MCF 10A (cell line): ENCODE data around the gene UCK1. TPM values are rescaled to one million over a fixed set of nuclear protein-coding genes. Genes with fewer than 3 reads are reported as not detected.

Experiments used
- BruUV-seq: library from RNA; stranded (reverse); fragments of 400-500 nt; replicated peaks from 2 replicates; lab custom pipeline; 2021; lab: Mats Ljungman, UMichigan
- CTCF ChIA-PET: fragments of 300-600 bp; sonication (Branson Sonifier 250); formaldehyde crosslinking; extraction: SDS; loops from one replicate; lab custom pipeline; 2021; ENCODE audit warnings: antibody characterized with exemption, inconsistent platforms; lab: Yijun Ruan, JAX
- POLR2A ChIA-PET: fragments of 300-600, 350-650 bp; sonication (Branson Sonifier 250); formaldehyde crosslinking; extraction: SDS; loops from one replicate; lab custom pipeline; 2020; ENCODE audit warnings: antibody characterized with exemption, inconsistent platforms; lab: Yijun Ruan, JAX
- DNase-seq: peaks from one replicate; pipeline ENCODE4 v3.0.0-alpha.2; 2018; ENCODE audit not compliant: unreplicated experiment
- H3K27ac Mint-ChIP-seq: one replicate; pipeline ENCODE4 v1.8.0; 2022; ENCODE audit warnings: mild to moderate bottlenecking, low read depth, mixed read lengths; ENCODE audit not compliant: unreplicated experiment
- H3K27me3 Mint-ChIP-seq: one replicate; pipeline ENCODE4 v1.8.0; 2022; ENCODE audit warnings: mixed read lengths; ENCODE audit not compliant: insufficient read depth, unreplicated experiment
- H3K36me3 Mint-ChIP-seq: one replicate; pipeline ENCODE4 v1.8.0; 2022; ENCODE audit warnings: mild to moderate bottlenecking, moderate library complexity, mixed read lengths; ENCODE audit not compliant: insufficient read depth, unreplicated experiment
- H3K4me1 Mint-ChIP-seq: one replicate; pipeline ENCODE4 v1.8.0; 2022; ENCODE audit warnings: mixed read lengths; ENCODE audit not compliant: insufficient read depth, unreplicated experiment
- H3K4me3 Mint-ChIP-seq: one replicate; pipeline ENCODE4 v1.8.0; 2022; ENCODE audit warnings: mild to moderate bottlenecking, moderate library complexity, mixed read lengths; ENCODE audit not compliant: unreplicated experiment
- H3K9me3 Mint-ChIP-seq: one replicate; pipeline ENCODE4 v1.8.0; 2022; ENCODE audit warnings: mixed read lengths; ENCODE audit not compliant: unreplicated experiment
- intact Hi-C: fragments of 100-400 bp; cut with micrococcal nuclease; formaldehyde crosslinking; loops from 2 replicates; pipeline ENCODE4 v1.14.1; 2022
- total RNA-seq: library from RNA; stranded (reverse); gene quantifications from 2 replicates; pipeline ENCODE4 v1.2.3, GENCODE V29; 2022
- TF ChIP-seq, protein P1 (sequence below): fragments of 200-600 bp; IDR thresholded peaks from one replicate; pipeline ENCODE4 v1.8.0; 2022; ENCODE audit warnings: antibody characterized with exemption, mild to moderate bottlenecking; ENCODE audit not compliant: unreplicated experiment

UCK1 gene
- total RNA-seq, 1 experiment from 2014 or later: 20.0 TPM

DNA sequence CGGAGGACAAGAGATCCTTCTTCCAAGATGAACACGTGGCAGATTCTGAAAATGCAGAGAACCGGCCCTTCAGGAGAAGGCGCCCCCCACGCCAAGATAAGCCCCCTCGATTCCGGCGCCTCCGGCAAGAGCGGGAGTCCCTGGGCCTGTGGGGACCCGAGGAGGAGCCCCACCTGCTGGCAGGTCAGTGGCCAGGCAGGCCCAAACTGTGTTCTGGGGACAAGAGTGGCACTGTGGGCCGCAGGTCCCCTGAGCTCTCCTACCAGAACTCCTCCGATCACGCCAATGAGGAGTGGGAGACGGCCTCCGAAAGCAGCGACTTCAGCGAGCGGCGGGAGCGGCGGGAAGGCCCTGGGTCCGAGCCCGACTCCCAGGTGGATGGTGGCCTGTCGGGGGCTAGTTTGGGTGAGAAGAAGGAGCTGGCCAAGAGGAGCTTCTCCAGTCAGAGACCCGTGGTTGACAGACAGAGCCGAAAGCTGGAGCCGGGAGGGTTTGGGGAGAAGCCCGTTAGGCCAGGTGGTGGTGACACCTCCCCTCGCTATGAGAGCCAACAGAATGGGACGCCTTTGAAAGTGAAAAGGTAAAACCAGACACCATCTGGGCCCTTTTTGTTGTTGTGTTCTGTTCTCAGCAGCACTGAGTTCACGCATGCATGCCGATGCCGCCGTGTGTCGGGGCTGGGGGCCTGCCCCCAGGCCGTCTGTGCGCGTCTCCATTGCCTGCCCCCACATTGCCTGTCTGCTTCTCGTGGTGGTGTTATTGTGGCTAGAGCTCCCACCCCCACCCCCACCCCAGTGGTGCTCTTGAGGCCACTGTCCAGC is 54.9 kb downstream of the UCK1 start:
- DNase-seq: no peak
- no peak overlapping the region for H3K4me3 Mint-ChIP-seq
- ChIA-PET POLR2A (no interaction called here), CTCF (interaction anchor here (0.6 to 3.7 kb wide), 5 partner anchors 9 to 691 kb away, joined by 3 to 24 read pairs (median 3); no protein-coding TSS in a partner anchor)
- H3K4me1 Mint-ChIP-seq: no peaks in the 10 kb centered on the region
- no TSS peak for BruUV-seq
- peaks cover 99% of the 10 kb centered on the region for H3K36me3 Mint-ChIP-seq
- no peaks in the 10 kb centered on the region for H3K27me3 Mint-ChIP-seq
- no peak overlapping the region for H3K27ac Mint-ChIP-seq
- intact Hi-C loops: no loop called here
- no peaks in the 10 kb centered on the region for H3K9me3 Mint-ChIP-seq
- TF ChIP-seq, protein P1, sequence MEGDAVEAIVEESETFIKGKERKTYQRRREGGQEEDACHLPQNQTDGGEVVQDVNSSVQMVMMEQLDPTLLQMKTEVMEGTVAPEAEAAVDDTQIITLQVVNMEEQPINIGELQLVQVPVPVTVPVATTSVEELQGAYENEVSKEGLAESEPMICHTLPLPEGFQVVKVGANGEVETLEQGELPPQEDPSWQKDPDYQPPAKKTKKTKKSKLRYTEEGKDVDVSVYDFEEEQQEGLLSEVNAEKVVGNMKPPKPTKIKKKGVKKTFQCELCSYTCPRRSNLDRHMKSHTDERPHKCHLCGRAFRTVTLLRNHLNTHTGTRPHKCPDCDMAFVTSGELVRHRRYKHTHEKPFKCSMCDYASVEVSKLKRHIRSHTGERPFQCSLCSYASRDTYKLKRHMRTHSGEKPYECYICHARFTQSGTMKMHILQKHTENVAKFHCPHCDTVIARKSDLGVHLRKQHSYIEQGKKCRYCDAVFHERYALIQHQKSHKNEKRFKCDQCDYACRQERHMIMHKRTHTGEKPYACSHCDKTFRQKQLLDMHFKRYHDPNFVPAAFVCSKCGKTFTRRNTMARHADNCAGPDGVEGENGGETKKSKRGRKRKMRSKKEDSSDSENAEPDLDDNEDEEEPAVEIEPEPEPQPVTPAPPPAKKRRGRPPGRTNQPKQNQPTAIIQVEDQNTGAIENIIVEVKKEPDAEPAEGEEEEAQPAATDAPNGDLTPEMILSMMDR: peak; percentile 38

DNA sequence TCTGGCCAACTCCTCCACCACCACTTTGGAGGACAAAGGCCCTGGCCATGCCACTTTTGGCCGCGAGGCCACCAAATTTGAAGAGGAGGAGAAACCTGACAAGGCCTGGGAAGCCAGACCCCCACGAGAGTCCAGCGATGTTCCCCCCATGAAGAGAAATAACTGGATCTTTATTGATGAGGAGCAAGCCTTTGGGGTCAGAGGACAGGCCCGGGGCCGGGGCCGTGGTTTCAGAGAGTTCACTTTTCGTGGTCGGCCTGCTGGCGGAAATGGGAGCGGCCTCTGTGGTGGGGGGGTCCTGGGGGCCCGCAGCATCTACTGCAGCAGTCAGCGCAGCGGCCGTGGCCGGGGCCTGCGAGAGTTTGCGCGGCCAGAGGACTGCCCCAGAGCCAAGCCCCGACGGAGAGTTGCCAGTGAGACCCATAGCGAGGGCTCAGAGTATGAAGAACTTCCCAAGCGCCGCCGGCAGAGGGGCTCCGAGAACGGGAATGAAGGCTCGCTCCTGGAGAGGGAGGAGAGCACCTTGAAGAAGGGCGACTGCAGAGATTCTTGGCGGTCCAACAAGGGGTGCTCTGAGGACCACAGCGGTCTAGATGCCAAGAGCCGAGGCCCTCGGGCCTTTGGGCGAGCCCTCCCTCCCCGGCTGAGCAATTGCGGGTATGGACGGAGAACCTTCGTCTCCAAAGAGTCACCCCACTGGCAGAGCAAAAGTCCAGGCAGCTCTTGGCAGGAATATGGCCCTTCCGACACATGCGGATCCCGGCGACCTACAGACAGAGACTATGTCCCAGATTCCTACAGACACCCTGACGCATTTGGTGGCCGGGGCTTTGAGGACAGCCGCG is 55.7 kb downstream of the UCK1 start:
- no peak for DNase-seq
- H3K4me3 Mint-ChIP-seq: no peak overlapping the region
- no peaks in the 10 kb centered on the region for H3K4me1 Mint-ChIP-seq
- H3K27ac Mint-ChIP-seq: no peak overlapping the region
- H3K27me3 Mint-ChIP-seq: no peaks in the 10 kb centered on the region
- intact Hi-C loops: no loop called here
- H3K9me3 Mint-ChIP-seq: no peaks in the 10 kb centered on the region
- ChIA-PET CTCF (interaction anchor here (0.7 to 1.0 kb wide), 2 partner anchors 10 to 411 kb away, joined by 3 to 4 read pairs; no protein-coding TSS in a partner anchor), POLR2A (no interaction called here)
- BruUV-seq: TSS peak; percentile 40
- peaks cover 99% of the 10 kb centered on the region for H3K36me3 Mint-ChIP-seq
- TF ChIP-seq, protein P1: no peak

- intact Hi-C loops: no loop called here
- Mint-ChIP-seq H3K27me3 (no peaks in the 10 kb centered on the region), H3K4me1 (no peaks in the 10 kb centered on the region), H3K36me3 (peaks cover 99% of the 10 kb centered on the region), H3K9me3 (no peaks in the 10 kb centered on the region), H3K4me3 (no peak overlapping the region), H3K27ac (no peak overlapping the region)
- TF ChIP-seq, protein P1: no peak
- CTCF ChIA-PET: interaction anchor here (0.7 kb wide), 1 partner anchor 412 kb away, joined by 3 read pairs; no protein-coding TSS in a partner anchor
- DNase-seq: no peak
- POLR2A ChIA-PET: no interaction called here
- BruUV-seq: no TSS peak
These were observed 56.4 kb downstream of the UCK1 start for GRCh38 chr9:131474711-131475110.

DNA sequence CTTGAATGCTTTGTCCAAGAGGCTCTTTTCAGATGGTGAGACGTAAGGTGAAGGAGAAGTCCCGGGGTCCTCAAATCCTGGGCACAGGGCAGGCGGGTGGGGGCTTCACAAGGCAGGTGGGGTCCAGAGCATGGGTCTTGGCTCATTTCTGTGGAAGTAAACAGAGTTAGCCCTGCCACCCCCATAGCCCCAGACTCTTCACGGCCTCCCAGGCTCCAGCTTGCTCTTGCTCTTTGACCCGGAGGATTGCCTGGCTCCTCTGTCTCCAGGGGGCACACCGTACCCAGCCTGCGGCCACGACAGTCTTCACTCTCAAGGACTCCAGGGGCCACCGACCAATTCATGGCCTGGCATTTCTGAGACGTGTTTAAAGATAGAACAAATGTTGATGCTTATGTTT is 57.2 kb downstream of the UCK1 start:
- H3K36me3 Mint-ChIP-seq: peaks cover 99% of the 10 kb centered on the region
- TF ChIP-seq, protein P1: no peak
- CTCF ChIA-PET: interaction anchor here (0.8 kb wide), 1 partner anchor 124 kb away, joined by 5 read pairs; no protein-coding TSS in a partner anchor
- no peak overlapping the region for H3K4me3 Mint-ChIP-seq
- intact Hi-C loops: no loop called here
- POLR2A ChIA-PET: no interaction called here
- no peaks in the 10 kb centered on the region for H3K9me3 Mint-ChIP-seq
- no peak overlapping the region for H3K27ac Mint-ChIP-seq
- no TSS peak for BruUV-seq
- no peak for DNase-seq
- H3K4me1 Mint-ChIP-seq: no peaks in the 10 kb centered on the region
- H3K27me3 Mint-ChIP-seq: no peaks in the 10 kb centered on the region
